Activated T-cell treated with anti-CD3 and anti-CD28 coated beads for 48 hours (primary cell): ENCODE data around the gene OR4N2.
"Not testable (repeated sequence)": the region's sequence is repeated elsewhere in the genome, so short reads cannot be mapped to it uniquely, and the experiment has no call there.

Experiments used
- DNase-seq: peaks from one replicate; pipeline ENCODE4 v3.0.0-alpha.2; 2020; ENCODE audit warnings: low read depth

OR4N2 gene, protein sequence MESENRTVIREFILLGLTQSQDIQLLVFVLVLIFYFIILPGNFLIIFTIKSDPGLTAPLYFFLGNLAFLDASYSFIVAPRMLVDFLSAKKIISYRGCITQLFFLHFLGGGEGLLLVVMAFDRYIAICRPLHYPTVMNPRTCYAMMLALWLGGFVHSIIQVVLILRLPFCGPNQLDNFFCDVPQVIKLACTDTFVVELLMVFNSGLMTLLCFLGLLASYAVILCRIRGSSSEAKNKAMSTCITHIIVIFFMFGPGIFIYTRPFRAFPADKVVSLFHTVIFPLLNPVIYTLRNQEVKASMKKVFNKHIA

DNA sequence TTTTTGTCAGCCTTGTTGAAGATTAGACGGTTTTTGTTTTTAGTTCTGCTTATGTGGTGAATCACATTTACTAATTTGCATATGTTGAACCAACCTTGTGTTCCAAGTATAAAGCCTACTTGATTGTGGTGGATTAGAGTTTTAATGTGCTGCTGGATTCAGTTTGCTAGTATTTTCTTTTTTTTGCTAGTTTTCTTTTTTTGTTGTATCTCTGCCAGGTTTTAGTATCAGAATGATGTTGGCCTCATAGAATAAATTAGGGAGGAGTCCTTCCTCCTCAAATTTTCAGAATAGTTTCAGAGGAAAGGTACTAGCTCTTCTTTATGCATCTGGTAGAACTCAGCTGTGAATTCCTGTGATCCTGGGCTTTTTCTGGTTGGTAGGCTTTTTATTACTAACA lies at the start of gene OR4N2:
TSS of gene OR4N2 (plus strand) at position 301 of the 400 bp plus-strand sequence. CDS start 23,679 bp downstream, outside the sequence.
- not testable (repeated sequence) for DNase-seq

DNA sequence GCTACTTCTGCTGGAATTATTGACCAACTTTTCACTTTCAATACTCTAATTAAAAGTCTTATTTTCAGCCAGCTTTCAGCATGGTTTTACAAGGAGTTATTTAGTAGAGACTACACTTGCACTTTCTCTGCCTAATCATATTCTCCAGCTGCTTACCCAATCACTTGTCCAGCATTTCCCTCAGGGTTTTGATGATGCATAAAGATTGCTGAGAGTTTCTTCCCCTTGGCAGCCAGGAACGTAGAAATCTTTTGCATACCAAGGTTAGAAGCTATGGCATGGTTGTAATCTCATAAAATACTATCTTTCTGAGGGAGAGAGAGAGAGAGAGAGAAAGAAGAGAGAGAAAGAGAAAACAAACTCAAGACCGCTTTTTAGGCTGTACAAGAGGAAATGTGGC lies 49.4 kb upstream of the OR4N2 start:
- DNase-seq, result no peak

- not testable (repeated sequence) for DNase-seq
Measured at GRCh38 chr14:19771491-19771890, 32.1 kb upstream of the OR4N2 start.

- no peak for DNase-seq
Measured at GRCh38 chr14:19771895-19772430, 31.6 kb upstream of the OR4N2 start.

DNA sequence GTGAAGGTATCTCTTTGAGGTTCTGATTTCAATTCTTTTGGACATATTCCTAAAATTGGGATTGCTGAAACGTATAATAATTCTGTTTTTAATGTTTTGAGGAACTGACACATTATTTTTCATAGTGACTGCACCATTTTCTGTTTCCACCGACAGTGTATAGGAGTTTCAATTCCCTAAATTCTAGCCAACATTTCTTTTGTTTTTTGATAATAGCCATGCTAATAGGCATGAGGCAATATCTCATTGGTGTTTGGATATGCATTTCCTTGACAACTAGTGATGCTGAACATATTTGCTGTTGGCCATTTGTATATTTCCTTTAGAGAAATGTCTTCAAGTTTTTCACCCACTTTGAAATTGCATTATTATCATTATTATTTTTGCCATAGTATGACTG lies 31.1 kb upstream of the OR4N2 start:
- not testable (repeated sequence) for DNase-seq

- DNase-seq, result not testable (repeated sequence)
Measured at GRCh38 chr14:19773204-19773603, 30.4 kb upstream of the OR4N2 start, which contains the start of gene OR4M1. Gene OR4M1 (plus strand): TSS chr14:19773504. CDS start chr14:19780323, 6,819 bp downstream.

DNA sequence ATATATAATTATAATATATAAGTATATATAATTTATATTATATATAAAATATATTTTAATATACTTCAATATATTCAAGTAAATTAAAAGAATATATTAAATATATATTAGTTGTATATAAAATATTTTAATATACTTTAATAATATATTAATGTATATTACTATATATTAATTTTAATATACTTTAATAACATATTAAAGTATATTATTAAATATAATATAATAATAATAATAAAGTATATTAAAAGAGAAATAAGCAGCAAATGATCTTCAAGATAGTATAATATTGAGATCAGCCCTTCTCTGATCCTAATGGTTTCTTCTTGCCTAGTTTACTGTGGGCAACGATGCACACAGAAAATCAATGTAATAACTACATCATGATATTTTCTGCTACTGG lies 28.0 kb upstream of the OR4N2 start:
- DNase-seq, result no peak

- not testable (repeated sequence) for DNase-seq
Measured at GRCh38 chr14:19785848-19786247, 17.7 kb upstream of the OR4N2 start.

- not testable (repeated sequence) for DNase-seq
Measured at GRCh38 chr14:19787318-19787717, 16.3 kb upstream of the OR4N2 start.

DNA sequence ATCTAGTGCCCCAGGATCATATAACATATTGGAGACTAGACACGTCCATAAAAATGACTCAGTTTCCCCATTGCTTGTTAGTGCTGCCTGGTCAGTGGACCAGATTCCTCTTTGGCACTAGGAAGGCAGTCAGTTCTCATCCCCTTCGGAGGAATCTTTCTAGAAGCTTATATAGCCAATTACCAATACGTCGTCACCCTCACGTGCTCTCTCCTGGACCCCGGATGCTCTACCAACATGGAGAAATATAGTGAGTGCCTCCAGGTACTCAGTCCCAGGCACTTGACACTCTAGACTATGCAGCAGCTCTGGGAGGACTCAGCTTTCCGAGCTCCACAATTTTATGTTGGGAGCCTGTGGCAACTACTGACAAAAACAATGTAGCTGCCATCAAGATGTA lies 15.4 kb upstream of the OR4N2 start:
- not testable (repeated sequence) for DNase-seq

DNA sequence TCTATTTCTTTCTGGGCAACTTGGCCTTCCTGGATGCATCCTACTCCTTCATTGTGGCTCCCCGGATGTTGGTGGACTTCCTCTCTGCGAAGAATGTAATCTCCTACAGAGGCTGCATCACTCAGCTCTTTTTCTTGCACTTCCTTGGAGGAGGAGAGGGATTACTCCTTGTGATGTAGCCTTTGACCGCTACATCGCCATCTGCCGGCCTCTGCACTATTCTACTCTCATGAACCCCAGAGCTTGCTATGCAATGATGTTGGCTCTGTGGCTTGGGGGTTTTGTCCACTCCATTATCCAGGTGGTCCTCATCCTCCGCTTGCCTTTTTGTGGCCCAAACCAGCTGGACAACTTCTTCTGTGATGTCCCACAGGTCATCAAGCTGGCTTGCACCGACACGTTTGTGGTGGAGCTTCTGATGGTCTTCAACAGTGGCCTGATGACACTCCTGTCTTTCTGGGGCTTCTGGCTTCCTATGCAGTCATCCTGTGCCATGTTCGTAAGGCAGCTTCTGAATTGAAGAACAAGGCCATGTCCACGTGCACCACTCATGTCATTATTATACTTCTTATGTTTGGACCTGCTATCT lies 7.0 kb upstream of the OR4N2 start:
- DNase-seq, result not testable (repeated sequence)

- no peak for DNase-seq
Measured at GRCh38 chr14:19799880-19800279, 3.7 kb upstream of the OR4N2 start.

- no peak for DNase-seq
Measured at GRCh38 chr14:19800282-19801117, 3.1 kb upstream of the OR4N2 start.

- DNase-seq, result no peak
Measured at GRCh38 chr14:19801118-19801464, 2.5 kb upstream of the OR4N2 start.

- DNase-seq, result not testable (repeated sequence)
Measured at GRCh38 chr14:19813171-19813920, 9.8 kb downstream of the OR4N2 start.

DNA sequence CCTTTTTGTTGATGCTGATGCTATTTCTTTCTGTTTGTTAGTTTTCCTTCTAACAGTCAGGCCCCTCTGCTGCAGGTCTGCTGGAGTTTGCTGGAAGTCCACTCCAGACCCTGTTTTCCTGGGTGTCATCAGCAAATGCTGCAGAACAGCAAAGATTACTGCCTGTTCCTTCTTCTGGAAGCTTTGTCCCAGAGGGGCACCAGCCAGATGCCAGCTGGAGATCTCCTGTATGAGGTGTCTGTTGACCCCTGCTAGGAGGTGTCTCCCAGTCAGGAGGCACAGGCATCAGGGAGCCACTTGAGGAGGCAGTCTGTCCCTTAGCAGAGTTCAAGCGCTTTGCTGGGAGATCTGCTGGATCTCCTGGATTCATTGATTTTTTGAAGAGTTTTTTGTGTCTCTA lies 16.3 kb downstream of the OR4N2 start:
- not testable (repeated sequence) for DNase-seq

GRCh38 chr14:19821016-19821415 lies 17.4 kb downstream of the OR4N2 start:
- not testable (repeated sequence) for DNase-seq

GRCh38 chr14:19823178-19823577 lies 19.6 kb downstream of the OR4N2 start:
- DNase-seq, result no peak

DNA sequence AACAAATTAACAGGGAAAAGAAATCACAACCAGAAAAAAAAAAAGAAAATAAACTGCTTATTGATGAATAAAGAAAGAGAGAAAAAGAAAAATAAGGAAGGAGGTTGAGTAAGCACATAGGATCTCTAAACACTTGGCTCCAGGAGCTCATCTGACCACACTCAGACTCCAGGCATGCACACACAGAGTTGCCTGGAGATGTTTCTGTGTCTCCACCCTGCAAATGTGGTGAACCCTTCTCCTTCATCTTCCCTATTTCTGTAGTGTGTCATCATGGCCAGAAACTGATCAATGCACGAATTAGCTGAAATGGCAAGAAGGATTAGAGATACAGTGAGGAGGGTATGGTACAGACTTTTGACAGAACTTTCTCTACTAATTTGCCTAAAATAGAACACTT lies 20.2 kb downstream of the OR4N2 start:
- no peak for DNase-seq

GRCh38 chr14:19827626-19828244 lies 24.2 kb downstream of the OR4N2 start:
- DNase-seq, result not testable (repeated sequence)

- no peak for DNase-seq
Measured at GRCh38 chr14:19828314-19828713, 24.7 kb downstream of the OR4N2 start.
